Anterior cingulate cortex (tissue), 58 donors: ENCODE data around the gene PNP.
"Not testable (repeated sequence)": the region's sequence is repeated elsewhere in the genome, so short reads cannot be mapped to it uniquely, and the experiment has no call there.

Source experiments
- DNase-seq, 58 donors: peaks; one replicate each; lab custom pipeline; 2025; lab: John Stamatoyannopoulos, UW

The PNP gene

DNA sequence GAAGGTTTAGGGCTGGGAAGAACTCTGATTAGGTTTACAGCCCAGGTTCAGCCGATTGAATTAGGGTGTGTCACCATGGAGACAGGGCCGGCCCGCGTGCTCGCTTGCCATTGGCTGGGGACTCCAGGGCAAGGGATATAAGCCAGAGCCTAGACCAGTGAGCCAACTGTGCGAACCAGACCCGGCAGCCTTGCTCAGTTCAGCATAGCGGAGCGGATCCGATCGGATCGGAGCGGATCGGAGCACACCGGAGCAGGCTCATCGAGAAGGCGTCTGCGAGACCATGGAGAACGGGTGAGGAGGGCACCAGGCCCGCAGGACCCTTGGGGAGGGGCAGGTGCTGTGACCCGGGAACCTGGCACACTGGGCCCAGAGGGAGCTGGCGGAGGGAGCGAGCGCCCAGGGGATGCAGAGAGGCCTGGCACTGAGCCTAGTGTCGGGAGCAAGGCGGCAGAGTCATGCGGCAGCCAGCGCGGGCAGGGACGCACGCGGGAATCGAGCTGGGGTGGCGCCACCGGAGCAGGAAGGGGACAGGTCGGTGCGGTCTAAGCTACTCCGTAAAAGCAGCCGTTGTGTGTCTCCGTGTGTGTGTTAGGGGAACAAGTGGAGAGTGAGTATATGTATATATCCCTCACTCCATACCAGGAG is at the start of gene PNP:
Gene PNP (plus strand): TSS at position 165 of the 648 bp plus-strand sequence. CDS start 119 bp downstream, at position 284.
- peak; percentile 31 to 92 (median 79) for DNase-seq

DNA sequence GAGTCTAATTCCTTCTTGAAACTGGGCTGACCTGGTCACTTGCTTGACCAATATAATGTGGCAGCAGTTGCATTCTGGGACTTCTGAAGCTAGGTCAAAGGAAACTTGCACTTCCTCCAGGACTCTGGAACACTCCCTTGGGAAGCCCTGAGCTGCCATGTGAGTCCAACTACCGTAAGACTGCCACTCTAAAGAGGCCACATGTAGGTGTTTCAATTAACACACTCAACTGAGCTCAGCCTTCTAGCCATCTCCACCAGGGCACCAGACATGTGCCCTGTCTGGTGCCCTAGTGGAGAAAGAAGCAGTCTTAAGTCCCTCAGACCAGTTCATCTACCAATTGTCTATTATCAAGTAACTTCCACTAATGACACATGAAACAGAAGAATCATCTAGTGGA is 49.8 kb upstream of the PNP start:
- no peak for DNase-seq

GRCh38 chr14:20421267-20421666 is 47.9 kb upstream of the PNP start:
- DNase-seq: no peak

DNA sequence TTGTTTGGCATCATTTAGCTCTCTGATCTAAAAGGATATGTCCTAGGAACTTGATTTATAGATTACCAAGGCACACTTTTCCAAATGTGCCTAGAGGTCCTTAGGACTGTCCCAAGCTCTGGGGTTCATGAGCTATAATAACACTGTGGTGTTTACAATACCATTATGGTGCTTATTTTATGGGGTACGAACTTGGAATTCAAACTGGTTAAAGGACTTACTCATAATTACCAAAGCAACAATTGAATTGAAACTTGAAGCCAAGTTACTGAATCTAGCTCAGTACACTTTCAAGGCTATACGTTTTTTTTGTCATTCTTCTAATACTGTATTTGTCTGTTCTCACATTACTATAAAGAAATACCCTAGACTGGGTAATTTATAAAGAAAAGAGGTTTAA is 46.3 kb upstream of the PNP start:
- DNase-seq: no peak

DNA sequence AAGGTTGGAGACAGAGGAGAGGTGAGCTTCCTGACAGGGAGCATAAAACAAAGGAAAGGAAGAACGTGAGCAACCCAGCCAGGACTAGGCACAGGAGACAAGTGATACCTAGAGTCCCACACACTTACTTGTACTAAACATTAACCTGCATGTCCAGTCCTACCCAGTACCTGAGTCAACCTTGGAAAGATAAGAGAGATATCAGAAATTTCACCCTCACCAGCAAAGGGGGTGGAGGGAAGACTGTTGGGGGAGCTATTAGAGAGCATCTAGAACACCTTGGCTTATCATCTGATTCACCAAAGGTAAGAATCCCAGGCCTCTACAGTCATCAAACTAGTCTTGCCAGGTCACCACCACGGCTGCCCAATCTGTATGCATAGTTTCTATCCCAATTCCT is 44.4 kb upstream of the PNP start:
- no peak for DNase-seq

DNA sequence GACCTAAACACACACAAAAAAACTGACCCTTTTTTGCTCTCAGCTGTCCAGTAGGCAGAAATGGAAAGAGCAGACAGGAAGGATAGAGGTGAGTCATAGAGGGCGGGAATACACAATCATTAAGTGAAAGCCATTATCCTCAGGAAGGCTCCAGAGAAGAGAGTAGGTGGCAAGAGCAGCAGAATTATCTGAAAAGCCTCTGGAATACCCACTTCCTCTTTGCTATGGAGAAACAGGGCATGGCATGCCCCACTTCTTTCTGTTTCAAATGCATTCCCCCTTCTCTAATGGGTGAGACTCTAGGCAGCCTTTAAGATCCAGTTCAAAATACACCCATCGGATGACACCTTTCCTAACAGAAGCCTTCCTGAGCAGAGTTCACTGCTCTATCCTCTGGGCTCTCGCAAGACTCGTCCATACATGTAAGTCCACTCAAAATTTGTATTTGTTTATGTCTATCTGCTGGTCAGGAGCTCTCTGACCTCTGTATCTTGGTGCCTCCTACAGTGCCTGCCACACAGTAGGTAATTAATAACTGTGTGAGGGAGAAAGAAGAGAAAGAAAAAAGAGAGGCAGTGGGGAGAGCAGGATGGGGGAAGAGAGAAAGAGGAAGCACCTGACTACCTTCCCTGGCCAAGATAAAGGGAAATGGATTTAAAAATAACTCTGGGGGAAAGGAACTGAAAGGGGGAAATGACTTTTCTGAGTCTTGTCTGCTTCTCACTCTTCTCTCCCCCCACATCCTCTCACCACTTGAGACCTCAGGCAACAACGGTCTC is 41.8 kb upstream of the PNP start:
- peak in 1 of 58 donors; percentile 11 for DNase-seq

DNA sequence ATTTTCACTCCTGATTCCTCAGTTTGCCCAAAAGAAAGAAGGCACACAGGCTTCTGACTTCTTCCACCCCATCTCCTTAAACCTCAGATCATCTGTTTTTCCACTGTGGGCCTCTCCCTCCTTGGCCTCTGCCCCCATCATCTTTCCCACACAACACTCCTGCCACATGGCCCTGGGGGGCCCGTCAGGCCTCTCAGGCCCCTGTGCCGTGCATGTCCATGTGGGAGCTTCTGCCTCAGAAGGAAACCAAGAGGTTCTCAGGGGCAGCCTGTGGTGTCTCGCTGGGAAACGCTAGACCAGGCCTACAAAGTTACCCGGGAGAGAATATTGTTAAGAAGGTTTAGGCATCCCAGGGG is 41.2 kb upstream of the PNP start:
- DNase-seq: no peak

- no peak for DNase-seq
Measured at GRCh38 chr14:20428802-20429201, 40.4 kb upstream of the PNP start.

- peak in 46 of 58 donors; percentile 9 to 74 (median 30) for DNase-seq
Measured at GRCh38 chr14:20429801-20430669, 39.2 kb upstream of the PNP start.

GRCh38 chr14:20434701-20435581 is 34.3 kb upstream of the PNP start:
- DNase-seq: peak in 57 of 58 donors; percentile 7 to 88 (median 64)

- no peak for DNase-seq
Measured at GRCh38 chr14:20435582-20436362, 33.4 kb upstream of the PNP start, which contains the start of gene KLHL33. Gene KLHL33 (minus strand): TSS chr14:20436166. CDS start chr14:20435811, 355 bp downstream.

- DNase-seq: no peak
Measured at GRCh38 chr14:20436363-20436755, 32.8 kb upstream of the PNP start.

DNA sequence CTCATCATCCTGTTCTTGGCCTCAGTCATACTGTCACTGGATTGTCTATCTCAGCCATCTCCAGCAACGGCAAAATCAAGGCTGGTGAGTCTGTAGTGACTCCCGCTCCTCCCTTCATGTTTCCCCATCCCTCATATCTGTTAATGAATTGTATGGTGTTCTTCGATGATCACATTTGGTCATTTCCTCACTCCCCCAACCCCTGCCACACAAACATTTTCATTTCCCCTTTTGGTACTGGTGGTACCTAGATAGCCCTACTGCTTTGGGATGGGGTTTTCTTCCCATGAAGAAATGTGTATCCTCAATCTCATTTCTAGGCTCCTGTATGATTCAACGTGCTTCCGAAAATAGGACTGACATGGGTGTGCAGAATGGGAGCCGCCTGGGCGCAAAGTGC is 30.5 kb upstream of the PNP start:
- DNase-seq: no peak

DNA sequence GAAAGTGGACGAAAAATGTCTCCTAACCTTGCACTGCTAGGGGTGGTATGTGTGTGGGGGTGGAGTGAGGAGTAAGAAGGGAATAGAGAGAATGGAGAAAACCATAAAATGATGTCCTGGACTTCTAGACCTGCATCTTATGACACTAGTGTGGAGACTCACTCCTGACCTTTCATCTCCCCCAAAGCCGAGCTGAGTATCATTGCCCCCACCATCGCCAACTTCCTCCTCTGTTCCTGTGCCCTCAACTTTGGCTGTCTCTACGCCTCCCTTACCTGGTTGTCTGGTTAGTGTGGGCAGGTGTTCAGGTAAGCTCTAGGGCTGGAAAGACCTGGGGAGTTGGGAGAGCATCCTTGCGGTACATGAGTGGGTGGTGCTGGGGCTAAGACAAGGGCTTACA is 28.7 kb upstream of the PNP start:
- no peak for DNase-seq

DNA sequence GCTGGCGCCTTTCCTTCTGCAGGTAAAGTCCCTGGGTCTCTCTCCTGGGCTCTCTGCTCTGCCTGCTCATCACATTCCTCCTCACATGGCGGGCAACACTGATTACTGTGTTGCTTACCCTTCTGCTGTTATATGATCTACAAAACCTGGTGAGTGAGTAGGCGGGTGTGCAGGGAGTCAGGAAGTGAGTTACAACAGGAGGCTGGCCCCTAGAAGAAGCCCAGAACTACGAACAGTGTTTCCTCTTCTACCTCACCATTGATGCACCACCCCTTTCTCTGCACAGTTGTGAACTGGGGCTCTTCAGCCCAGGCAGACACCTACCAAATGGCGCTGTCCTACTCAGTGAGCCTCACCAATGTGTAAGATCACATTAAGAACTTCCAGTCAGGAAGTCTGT is 28.3 kb upstream of the PNP start:
- no peak for DNase-seq

DNA sequence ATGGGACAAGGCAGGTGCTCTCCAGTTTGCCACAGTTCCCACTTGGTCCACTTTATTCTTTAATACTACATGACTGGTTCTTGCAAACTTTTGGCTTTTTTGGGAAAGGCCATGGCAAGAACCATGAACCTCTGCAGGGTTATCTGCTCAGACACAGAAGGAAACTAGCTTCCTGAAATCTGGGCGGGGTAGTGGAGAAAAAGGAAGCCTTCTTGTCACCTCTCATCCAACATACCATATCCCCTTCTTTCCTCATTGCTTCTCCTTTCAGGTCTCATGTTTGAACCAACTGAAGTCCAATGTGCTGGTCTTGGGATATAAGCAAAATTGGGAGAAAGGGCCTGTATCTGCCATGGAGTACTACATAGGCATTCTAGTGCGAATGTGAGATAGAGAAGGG is 27.7 kb upstream of the PNP start:
- no peak for DNase-seq

GRCh38 chr14:20443650-20444049 is 25.6 kb upstream of the PNP start:
- DNase-seq: not testable (repeated sequence)

DNA sequence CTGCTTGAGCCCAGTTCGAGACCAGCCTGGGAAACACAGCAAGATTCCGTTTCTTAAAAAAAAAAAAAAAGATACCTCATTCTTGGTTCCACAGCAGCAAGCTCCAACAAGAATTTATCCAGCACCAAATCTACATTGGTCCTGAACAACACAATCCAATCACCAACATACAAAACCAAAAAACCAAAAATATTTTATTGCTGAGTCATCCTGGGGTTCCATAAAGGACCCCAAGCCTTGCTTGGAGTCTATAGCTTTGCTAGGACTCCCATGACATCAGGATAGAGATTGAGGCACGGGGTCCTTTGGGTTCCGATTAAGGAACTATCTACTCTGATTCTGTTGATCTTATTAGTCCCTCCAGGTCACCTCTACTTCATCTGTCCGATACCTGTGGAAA is 22.3 kb upstream of the PNP start:
- no peak for DNase-seq

DNA sequence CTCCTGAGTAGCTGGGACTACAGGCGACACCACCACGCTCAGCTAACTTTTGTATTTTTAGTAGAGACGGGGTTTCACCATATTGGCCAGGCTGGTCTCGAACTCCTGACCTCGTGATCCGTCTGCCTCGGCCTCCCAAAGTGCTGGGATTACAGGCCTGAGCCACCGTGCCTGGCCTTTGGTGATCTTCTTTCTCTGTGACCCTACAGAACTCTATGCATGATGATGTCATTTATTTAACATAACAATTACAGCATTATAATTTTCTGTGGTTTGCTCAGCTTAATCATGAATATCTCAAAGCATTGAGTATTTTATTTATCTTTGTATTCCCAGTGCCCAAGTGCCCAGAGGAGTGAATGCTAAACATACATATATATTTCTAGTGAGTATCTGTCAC is 16.4 kb upstream of the PNP start:
- DNase-seq: not testable (repeated sequence)
